Upper lobe of left lung (tissue), 6 donors: ENCODE measurements around the gene FBXO48. TPM values are rescaled to one million over a fixed set of nuclear protein-coding genes. Genes with fewer than 3 reads are reported as not detected.

Experiments
- ATAC-seq, 2 donors: fragments of 200-7000 bp; cut with Tn5 transposase; one replicate each; pipeline ENCODE4 v1.9.1; 2022; ENCODE audit warnings: mild to moderate bottlenecking in 2 of 2, moderate library complexity in 2 of 2; ENCODE audit not compliant: low FRiP score in 2 of 2
- DNase-seq, 2 donors: peaks; one replicate each; pipeline ENCODE4 v3.0.0-alpha.2; 2019 to 2020
- H3K27ac ChIP-seq, 4 donors: fragments of 200-600 bp; sonication (generic); one replicate each; pipeline ENCODE4 v1.5.1; 2016 to 2019
- H3K27me3 ChIP-seq, 4 donors: fragments of 200-600 bp; sonication (generic); one replicate each; pipeline ENCODE4 v1.5.1; 2017 to 2019
- H3K36me3 ChIP-seq, 4 donors: fragments of 200-600 bp; sonication (generic); one replicate each; pipeline ENCODE4 v1.5.1; 2016 to 2019
- H3K4me1 ChIP-seq, 4 donors: fragments of 200-600 bp; sonication (generic); one replicate each; pipeline ENCODE4 v1.5.1; 2018 to 2019
- H3K4me3 ChIP-seq, 4 donors: fragments of 200-600 bp; sonication (generic); one replicate each; pipeline ENCODE4 v1.5.1; 2017 to 2019; ENCODE audit warnings: mild to moderate bottlenecking in 2 of 4, moderate library complexity in 1 of 4
- H3K9me3 ChIP-seq, 4 donors: fragments of 200-600 bp; sonication (generic); one replicate each; pipeline ENCODE4 v1.5.1; 2018 to 2019
- EP300 ChIP-seq, 4 donors: sonication (generic); formaldehyde crosslinking; IDR thresholded peaks; one replicate each; pipeline ENCODE4 v1.5.1; 2017; ENCODE audit warnings: antibody characterized with exemption in 4 of 4, control low read depth in 2 of 4
- POLR2A ChIP-seq, 4 donors: fragments of 450-650 bp; IDR thresholded peaks; one replicate each; pipeline ENCODE4 v1.5.1; 2016 to 2017; ENCODE audit warnings: antibody characterized with exemption in 4 of 4, mild to moderate bottlenecking in 2 of 4
- POLR2AphosphoS5 ChIP-seq, 2 donors: sonication (generic); formaldehyde crosslinking; IDR thresholded peaks; one replicate each; pipeline ENCODE4 v1.5.1; 2017; ENCODE audit warnings: antibody characterized with exemption in 2 of 2
- WGBS, 2 donors: methylation state at CpG; one replicate each; pipeline ENCODE4 v1.1.5; 2017 to 2018; 5-methylcytosine and 5-hydroxymethylcytosine counted together
- total RNA-seq, 6 donors: library from RNA; depleted of rRNA in 4 of 6; stranded (reverse); fragments of >200 nt in 4 of 6; gene quantifications; one replicate each; pipeline versions ENCODE4 v1.1.0 to v1.2.1, GENCODE V29; 2016 to 2021
- TF ChIP-seq, protein P1 (sequence below), 6 experiments: fragments of 450-650 bp in 4 of 6; fragments of 200-600 bp in 2 of 6; sonication (generic) in 2 of 6; IDR thresholded peaks; one replicate each; pipeline ENCODE4 v1.5.1; 2016 to 2019; ENCODE audit warnings: antibody characterized with exemption in 6 of 6
- donor health status: DM: no; HTN: no; CAD: no; lungs with moderate emphysema.
- donor health status: DM: no; HTN: yes; CAD: no; lungs with severe emphysema.

The FBXO48 gene
- total RNA-seq, 6 donors from 2014 or later, result 0.46 to 3.1 (median 1.5) TPM

DNA sequence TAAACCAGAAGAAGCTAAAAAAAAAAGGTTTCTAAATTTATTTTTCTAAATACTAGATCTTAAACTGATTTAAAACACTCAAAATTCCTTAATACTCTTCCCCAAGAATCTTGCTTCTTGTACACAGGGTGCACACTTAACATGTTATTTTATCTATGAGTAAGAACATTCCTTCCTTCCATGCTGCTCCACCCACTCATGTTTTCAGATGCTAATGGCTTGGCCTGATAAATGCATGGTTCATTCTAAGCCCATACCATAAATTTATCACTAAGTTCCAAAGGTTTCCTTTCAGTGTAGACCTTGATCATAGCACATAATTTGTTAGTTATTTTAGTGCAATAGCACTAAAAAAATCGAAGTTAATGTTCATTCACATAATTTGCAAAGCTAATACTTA, 8.1 kb downstream of the FBXO48 start:
- TF ChIP-seq POLR2AphosphoS5 (IDR thresholded peaks at IDR 0.05), result no peak
- TF ChIP-seq, protein P1, sequence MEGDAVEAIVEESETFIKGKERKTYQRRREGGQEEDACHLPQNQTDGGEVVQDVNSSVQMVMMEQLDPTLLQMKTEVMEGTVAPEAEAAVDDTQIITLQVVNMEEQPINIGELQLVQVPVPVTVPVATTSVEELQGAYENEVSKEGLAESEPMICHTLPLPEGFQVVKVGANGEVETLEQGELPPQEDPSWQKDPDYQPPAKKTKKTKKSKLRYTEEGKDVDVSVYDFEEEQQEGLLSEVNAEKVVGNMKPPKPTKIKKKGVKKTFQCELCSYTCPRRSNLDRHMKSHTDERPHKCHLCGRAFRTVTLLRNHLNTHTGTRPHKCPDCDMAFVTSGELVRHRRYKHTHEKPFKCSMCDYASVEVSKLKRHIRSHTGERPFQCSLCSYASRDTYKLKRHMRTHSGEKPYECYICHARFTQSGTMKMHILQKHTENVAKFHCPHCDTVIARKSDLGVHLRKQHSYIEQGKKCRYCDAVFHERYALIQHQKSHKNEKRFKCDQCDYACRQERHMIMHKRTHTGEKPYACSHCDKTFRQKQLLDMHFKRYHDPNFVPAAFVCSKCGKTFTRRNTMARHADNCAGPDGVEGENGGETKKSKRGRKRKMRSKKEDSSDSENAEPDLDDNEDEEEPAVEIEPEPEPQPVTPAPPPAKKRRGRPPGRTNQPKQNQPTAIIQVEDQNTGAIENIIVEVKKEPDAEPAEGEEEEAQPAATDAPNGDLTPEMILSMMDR (IDR thresholded peaks at IDR 0.05), result no peak
- TF ChIP-seq EP300 (IDR thresholded peaks at IDR 0.05), result no peak
- no peak for TF ChIP-seq POLR2A (IDR thresholded peaks at IDR 0.05)
- H3K27ac ChIP-seq, result no peak overlapping the region
- no peak overlapping the region for H3K4me3 ChIP-seq
- peaks cover 0 to 3% (median 0%) of the 10 kb centered on the region in 4 donors for H3K4me1 ChIP-seq
- H3K36me3 ChIP-seq, result no peaks in the 10 kb centered on the region
- H3K27me3 ChIP-seq, result no peaks in the 10 kb centered on the region
- DNase-seq, result no peak
- 59 to 80% methylated on average over 1 of the region's 1 CpG for WGBS, 2 donors
- no peaks in the 10 kb centered on the region for H3K9me3 ChIP-seq
- ATAC-seq, result no peak

DNA sequence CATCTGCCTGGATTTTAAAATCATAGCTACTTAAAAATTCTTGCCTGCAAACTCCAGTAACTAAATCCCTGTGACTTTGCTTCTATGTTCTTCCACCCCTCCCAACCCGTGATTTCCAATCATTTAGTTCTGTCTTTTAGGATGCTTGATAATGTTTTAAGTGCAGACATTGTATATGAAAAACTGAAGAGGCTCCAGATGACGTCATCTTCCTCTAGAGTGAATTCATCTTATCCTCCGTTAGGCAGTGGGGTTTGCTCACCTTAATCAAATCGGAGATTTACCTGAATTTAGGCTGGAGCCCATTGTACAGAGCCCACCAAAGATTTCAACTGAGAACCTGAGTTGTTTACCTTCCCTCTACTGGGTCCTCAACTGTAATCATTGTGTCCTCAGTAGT, 10.9 kb downstream of the FBXO48 start:
- no peaks in the 10 kb centered on the region for H3K9me3 ChIP-seq
- TF ChIP-seq POLR2A (IDR thresholded peaks at IDR 0.05) (no peak), EP300 (IDR thresholded peaks at IDR 0.05) (no peak), POLR2AphosphoS5 (IDR thresholded peaks at IDR 0.05) (no peak)
- TF ChIP-seq, protein P1 (IDR thresholded peaks at IDR 0.05), result no peak
- DNase-seq (no peak), ATAC-seq (no peak)
- no peaks in the 10 kb centered on the region for H3K27me3 ChIP-seq
- H3K4me3 ChIP-seq, result no peak overlapping the region
- no peaks in the 10 kb centered on the region for H3K36me3 ChIP-seq
- H3K27ac ChIP-seq, result no peak overlapping the region
- H3K4me1 ChIP-seq, result no peaks in the 10 kb centered on the region
- WGBS, 2 donors, result 82 to 90% methylated on average over 4 of the region's 4 CpGs

DNA sequence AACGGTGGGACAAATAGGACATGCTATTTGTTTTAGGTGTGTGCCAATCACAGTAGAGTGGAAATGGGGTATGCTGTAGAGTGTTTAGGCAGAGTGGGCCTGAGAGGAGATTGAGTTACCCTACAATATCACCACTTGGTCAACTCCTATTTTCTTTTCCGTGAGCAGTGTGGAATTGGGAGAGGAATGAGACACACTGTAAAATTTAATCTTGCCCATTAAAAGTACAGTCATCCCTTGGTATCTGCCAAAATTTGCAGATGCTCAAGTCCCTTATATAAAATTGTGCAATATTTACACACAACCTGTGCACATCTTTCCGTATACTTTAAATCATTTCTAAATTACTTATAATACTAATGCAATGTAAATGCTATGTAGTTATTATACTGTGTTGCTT, 12.4 kb downstream of the FBXO48 start:
- Histone ChIP-seq H3K36me3 (no peaks in the 10 kb centered on the region), H3K4me3 (no peak overlapping the region), H3K27ac (no peak overlapping the region), H3K27me3 (no peaks in the 10 kb centered on the region), H3K9me3 (no peaks in the 10 kb centered on the region), H3K4me1 (no peaks in the 10 kb centered on the region)
- DNase-seq (no peak), ATAC-seq (no peak)
- TF ChIP-seq, protein P1 (IDR thresholded peaks at IDR 0.05), result no peak
- TF ChIP-seq EP300 (IDR thresholded peaks at IDR 0.05), result no peak
- no peak for TF ChIP-seq POLR2AphosphoS5 (IDR thresholded peaks at IDR 0.05)
- no peak for TF ChIP-seq POLR2A (IDR thresholded peaks at IDR 0.05)
- 86 to 87% methylated on average over 3 of the region's 3 CpGs for WGBS, 2 donors

DNA sequence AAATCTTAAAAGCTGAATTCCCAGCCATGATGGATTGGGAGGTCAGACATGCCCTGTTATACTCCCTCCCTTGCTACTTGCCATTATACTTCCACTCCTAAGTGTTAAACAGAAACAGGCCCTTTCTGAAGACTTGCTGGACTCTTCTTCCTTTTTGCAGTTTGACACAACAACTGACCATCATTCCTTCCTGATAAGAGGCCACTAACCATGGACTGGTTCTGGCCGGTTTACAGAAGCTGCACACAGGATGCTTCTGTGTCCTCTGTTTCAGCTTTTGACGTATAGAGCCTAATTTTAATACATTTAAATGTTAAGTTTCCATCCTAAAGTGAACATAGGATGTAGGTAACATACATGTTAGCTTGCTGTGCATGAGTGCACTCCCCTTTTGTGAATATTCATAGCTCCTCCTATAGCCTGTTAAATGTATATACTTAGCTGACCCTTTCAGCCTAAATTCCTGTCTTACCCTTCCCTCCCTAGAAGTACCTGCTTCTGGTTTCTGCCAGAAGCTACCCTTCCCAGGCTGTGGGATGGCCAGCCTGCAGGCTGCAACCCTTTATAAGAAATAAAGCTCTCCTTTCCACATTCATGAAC, 13.2 kb downstream of the FBXO48 start:
- Histone ChIP-seq H3K4me3 (no peak overlapping the region), H3K4me1 (no peaks in the 10 kb centered on the region), H3K36me3 (no peaks in the 10 kb centered on the region), H3K9me3 (no peaks in the 10 kb centered on the region), H3K27ac (no peak overlapping the region), H3K27me3 (no peaks in the 10 kb centered on the region)
- TF ChIP-seq POLR2A (IDR thresholded peaks at IDR 0.05) (no peak), POLR2AphosphoS5 (IDR thresholded peaks at IDR 0.05) (no peak), EP300 (IDR thresholded peaks at IDR 0.05) (no peak)
- TF ChIP-seq, protein P1 (IDR thresholded peaks at IDR 0.05), result no peak
- no peak for ATAC-seq
- WGBS, 2 donors, result 67 to 74% methylated on average over 2 of the region's 2 CpGs
- DNase-seq, result no peak
